HL-60 (cell line): ENCODE data around the gene SRSF5.

Source experiments
- GABPA ChIP-seq: IDR thresholded peaks from 2 replicates; pipeline ENCODE4 v1.6.1; 2012; ENCODE audit warnings: low read depth
- POLR2AphosphoS5 ChIP-seq: IDR thresholded peaks from 2 replicates; pipeline ENCODE4 v1.6.1; 2012; ENCODE audit warnings: low read depth
- TF ChIP-seq, protein P1 (sequence below): IDR thresholded peaks from one replicate; pipeline ENCODE4 v1.5.1; 2011; ENCODE audit warnings: low read length, control low read depth, inconsistent platforms; ENCODE audit not compliant: insufficient read depth

DNA sequence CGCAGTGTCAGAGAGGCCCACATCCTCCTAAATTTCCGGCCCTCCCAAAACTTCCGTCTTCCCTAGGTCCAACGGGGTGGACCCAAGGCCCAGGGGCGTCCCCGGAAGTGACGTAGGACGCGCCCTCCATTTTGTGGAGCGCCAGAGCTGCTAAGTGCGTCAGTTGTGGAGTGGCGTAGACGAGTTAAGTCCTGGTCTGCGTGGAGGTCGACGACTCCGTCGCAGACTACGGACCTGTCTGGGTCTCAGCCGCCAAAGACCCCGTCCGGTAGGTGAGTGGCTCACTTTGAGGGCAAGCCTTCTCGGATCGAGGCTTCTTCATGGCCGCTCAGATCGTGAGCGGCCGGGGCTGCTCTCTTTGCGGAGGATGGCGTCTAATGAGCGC is at the start of gene SRSF5:
- TF ChIP-seq, protein P1, sequence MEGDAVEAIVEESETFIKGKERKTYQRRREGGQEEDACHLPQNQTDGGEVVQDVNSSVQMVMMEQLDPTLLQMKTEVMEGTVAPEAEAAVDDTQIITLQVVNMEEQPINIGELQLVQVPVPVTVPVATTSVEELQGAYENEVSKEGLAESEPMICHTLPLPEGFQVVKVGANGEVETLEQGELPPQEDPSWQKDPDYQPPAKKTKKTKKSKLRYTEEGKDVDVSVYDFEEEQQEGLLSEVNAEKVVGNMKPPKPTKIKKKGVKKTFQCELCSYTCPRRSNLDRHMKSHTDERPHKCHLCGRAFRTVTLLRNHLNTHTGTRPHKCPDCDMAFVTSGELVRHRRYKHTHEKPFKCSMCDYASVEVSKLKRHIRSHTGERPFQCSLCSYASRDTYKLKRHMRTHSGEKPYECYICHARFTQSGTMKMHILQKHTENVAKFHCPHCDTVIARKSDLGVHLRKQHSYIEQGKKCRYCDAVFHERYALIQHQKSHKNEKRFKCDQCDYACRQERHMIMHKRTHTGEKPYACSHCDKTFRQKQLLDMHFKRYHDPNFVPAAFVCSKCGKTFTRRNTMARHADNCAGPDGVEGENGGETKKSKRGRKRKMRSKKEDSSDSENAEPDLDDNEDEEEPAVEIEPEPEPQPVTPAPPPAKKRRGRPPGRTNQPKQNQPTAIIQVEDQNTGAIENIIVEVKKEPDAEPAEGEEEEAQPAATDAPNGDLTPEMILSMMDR: no peak
- TF ChIP-seq POLR2AphosphoS5 (peak; percentile 98), GABPA (peak; percentile 68)
